COLO668 (cell line): Measurements from ENCODE around the gene PLK4.
A peak's percentile ranks its signal among the peaks of the same experiment; 100 is the strongest.
"Not testable (repeated sequence)": the region's sequence is repeated elsewhere in the genome, so short reads cannot be mapped to it uniquely, and the experiment has no call there.

Experiments
- DNase-seq: peaks from one replicate; lab custom pipeline; 2025; ENCODE audit not compliant: unreplicated experiment; lab: John Stamatoyannopoulos, UW

Gene PLK4

GRCh38 chr4:127880763-127881562 is at the start of gene PLK4:
Gene PLK4 (plus strand): TSS chr4:127880893. CDS start chr4:127881135, 242 bp downstream.
- peak; percentile 97 for DNase-seq

GRCh38 chr4:127832585-127832984 is 48.1 kb upstream of the PLK4 start:
- no peak for DNase-seq

GRCh38 chr4:127843704-127844600 is 36.7 kb upstream of the PLK4 start:
- DNase-seq, result no peak

DNA sequence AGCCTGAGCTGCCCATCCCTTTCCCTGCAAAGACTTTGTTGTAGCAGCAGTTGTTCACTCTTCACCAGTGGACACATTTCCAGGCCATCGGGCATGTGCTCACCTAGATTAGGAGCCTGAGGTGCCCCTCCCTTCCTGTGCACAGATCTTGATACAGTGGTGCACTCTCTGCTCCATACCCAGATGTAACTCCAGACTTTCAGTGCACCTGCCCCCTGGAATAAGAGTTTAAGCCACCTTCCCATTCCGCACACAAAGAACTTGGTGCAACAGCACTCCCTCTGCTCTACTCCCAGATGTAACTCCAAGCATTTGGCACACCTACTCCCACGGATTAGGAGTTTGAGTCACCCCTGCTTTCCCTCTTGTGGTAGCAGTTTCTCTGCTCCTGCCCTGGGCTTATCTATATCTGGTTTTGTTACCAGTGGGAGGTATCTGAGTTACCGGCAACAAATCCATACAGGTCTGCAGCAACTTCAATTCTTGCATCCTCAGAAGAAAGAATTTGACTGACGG is 36.0 kb upstream of the PLK4 start:
- DNase-seq, result no peak

- no peak for DNase-seq
Observed at GRCh38 chr4:127846061-127846460, 34.6 kb upstream of the PLK4 start.

DNA sequence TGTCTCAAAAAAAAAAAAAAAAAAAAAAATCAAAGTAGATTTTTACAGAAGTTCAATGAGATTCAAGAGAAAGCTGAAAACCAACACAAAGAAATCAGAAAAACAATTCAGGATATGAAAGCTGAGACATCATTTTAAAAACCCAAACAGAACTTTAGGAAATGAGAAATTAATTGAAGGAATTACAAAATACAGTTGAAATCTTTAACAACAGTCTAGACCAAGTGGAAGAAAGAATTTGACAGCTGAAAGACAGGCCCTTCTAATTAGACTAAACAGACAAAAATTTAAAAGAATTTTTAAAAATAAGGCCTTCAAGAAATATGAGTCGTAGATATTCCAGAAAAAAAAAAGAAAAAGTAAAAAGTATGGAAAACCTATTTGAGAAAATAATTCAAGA is 33.9 kb upstream of the PLK4 start:
- DNase-seq, result no peak

DNA sequence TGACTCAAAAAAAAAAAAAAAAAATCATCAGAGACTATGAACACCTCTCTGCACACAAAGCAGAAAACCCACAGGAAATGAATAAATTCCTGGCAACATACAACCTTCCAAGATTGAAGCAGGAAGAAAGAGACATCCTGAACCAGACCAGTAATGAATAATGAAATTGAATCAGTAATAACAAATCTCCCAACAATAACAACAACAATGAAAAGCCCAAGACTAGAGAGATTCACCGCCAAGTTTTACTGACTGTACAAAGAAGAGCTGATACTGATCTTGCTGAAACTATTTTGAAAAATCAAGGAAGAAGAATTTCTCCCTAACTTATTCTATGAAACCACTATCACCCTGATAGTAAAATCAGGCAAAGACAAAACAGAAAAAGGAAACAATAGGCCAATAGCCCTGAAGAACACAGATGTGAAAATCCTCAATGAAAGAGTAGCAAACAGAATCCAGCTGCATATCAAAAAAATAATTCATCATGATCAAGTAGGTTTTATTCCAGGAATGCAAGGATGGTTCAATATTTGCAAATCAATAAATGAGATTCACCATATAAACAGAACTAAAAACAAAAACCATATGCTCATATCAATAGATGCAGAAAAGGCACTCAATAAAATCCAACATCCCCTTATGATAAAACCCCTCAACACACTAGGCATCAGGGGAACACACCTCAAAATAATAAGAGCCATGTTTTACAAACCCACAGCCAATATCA is 31.0 kb upstream of the PLK4 start:
- DNase-seq, result no peak

- DNase-seq, result no peak
Observed at GRCh38 chr4:127852661-127853060, 28.0 kb upstream of the PLK4 start.

DNA sequence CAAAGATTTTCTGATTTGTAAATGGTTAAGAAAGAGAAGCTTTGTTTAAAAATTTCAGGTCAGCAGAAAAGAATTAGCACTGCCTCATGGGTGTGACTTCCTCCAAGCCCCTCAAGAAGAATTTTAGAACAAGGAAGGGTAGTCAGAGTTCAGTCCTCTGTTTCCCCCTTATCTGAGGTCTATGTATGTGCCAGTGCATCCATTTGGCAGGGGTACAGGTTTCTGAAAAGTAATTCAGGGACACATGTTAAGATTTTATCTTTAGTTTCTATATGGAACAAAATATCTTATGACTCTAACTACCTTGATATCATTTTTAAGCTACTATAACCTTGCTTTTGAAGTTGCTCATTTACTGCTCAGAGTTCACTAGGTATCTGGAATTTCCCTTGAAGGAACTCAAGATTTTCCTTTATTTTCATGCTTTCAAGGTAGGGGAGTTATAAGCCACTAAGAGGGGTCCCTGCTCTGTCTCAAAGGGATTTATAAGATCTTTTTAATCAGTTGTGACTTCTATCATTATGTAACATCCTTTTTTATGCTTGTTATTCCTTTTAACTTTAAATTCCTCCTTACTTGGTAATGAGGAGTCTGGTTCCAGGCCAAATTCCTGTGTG is 24.4 kb upstream of the PLK4 start:
- DNase-seq, result no peak

DNA sequence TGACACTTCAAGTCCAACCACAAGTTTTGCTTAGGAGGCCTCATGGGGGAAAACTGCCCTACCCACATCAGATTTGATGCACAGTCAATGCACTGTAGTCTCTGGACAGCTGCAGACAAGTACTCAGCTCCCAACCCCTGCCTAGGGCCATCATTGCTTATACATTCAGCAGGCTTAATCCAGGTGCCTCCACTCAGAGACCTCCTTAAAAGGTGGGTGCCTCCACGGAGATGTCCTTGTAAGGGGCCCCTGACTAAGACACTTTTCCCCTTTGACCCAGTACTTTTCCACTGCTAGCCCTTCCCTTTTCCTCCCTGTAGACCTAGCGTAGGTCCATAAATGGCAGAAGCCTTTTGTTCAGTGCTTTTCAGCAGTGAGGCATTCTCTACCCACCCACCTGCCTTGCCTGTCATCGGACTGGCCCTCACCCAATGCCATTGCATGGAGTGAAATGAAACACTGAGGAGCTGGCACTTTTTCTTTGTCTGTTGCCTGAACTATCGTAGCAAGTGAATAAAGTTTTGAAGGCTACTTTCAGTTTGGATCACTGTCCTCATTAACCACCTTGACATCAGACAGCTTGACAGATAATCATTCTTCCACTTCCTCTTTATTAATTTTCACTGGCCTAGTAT is 23.8 kb upstream of the PLK4 start:
- DNase-seq, result no peak

- no peak for DNase-seq
Observed at GRCh38 chr4:127857641-127858040, 23.1 kb upstream of the PLK4 start.

- DNase-seq, result no peak
Observed at GRCh38 chr4:127868196-127868595, 12.5 kb upstream of the PLK4 start.

GRCh38 chr4:127870281-127870680 is 10.4 kb upstream of the PLK4 start:
- no peak for DNase-seq

DNA sequence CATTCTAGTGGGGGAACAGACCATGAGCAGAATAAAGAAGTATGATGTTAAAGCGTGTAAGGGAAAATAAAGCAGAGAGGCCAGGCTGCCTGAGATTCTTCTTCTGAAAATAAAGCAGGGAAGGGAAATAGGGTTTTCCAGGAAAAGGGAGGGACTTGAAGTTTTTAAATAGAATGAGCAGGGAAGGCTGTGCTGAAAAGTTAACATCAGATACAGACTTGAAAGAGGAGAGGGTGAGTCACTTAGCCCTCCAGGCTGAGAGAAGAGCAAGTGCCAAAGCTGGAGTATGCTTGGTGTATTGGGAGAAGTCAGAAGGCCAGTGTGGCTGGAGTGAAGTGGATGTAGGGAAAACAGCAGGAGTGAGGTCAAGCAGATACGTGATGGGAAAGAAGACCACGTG is 10.0 kb upstream of the PLK4 start:
- DNase-seq, result no peak

GRCh38 chr4:127875791-127876190 is 4.9 kb upstream of the PLK4 start:
- DNase-seq, result no peak

GRCh38 chr4:127881563-127881864 is 821 bp downstream of the PLK4 start:
- no peak for DNase-seq

DNA sequence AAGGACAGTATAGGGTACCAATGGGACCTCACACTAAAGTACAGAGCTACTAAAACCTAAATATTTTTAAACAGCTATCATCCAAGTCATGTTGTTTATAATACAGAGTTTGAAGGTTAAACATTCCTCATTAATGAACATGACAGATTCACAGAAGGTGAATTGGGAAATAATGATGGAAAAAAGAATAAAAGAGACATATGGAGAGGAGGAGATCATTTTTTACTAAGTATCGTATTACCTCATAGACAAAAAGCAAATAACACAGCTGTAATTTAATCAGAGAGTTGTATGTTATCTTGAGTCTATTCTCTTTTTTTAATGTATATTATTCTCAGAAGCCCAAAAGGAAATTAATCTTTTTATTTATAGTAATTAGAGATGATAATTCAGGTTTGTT is 7.9 kb downstream of the PLK4 start:
- DNase-seq, result no peak

DNA sequence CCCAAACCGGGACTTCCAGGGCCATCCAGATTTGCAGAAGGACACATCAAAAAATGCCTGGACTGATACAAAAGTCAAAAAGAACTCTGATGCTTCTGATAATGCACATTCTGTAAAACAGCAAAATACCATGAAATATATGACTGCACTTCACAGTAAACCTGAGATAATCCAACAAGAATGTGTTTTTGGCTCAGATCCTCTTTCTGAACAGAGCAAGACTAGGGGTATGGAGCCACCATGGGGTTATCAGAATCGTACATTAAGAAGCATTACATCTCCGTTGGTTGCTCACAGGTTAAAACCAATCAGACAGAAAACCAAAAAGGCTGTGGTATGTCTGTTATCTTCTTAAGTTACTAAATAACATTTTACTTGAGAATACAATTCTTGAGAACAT is 9.2 kb downstream of the PLK4 start:
- DNase-seq, result no peak

DNA sequence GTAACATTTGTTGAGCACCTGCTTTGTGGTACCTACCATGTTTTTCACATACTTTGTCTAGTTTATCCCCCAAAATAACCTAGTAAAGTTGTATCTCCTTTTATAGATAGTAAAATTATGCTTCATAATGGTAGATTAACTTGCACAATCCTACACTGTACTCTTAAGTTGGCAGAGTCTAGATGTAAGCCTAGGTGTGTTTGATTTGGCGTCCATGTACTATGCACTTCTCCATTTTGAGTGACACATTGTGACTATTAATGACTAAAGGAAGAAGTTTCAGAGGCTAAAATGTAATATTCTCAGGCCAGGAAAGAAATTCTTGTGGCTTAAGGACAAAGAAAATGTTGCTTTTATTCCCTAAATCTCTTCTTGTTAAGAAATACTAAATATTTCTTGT is 15.4 kb downstream of the PLK4 start:
- no peak for DNase-seq

DNA sequence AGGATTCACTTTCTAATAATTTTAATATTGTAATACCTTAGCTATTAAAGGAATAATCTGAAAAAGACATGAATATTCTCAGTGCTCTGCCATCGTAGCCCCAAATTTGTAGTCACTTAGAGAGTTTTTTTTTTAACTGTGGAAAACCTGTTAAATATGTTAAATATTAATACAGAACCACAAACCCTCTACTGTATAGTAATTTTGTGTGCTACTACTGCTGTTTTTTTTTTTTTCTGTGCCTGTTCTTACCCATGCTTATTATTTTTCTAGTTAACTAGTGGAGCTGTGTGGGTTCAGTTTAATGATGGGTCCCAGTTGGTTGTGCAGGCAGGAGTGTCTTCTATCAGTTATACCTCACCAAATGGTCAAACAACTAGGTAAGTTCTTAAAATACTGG is 15.8 kb downstream of the PLK4 start:
- no peak for DNase-seq

GRCh38 chr4:127899682-127900081 is 19.0 kb downstream of the PLK4 start:
- DNase-seq, result not testable (repeated sequence)
